NCI-H2196 (cell line): Measurements from ENCODE around the gene RAB5B.
"Not testable (repeated sequence)": the region's sequence is repeated elsewhere in the genome, so short reads cannot be mapped to it uniquely, and the experiment has no call there.

Experiments used
- DNase-seq: peaks from one replicate; lab custom pipeline; 2025; ENCODE audit not compliant: unreplicated experiment; lab: John Stamatoyannopoulos, UW

Gene RAB5B

GRCh38 chr12:56013482-56013881 lies 39.6 kb downstream of the RAB5B start:
- no peak for DNase-seq

- peak; percentile 28 for DNase-seq
These were observed 40.3 kb downstream of the RAB5B start for GRCh38 chr12:56014205-56014604.

GRCh38 chr12:56017181-56017580 lies 43.3 kb downstream of the RAB5B start:
- DNase-seq = no peak

GRCh38 chr12:56018356-56018755 lies 44.5 kb downstream of the RAB5B start:
- DNase-seq = no peak

- DNase-seq = no peak
These were observed 46.7 kb downstream of the RAB5B start, which contains the start of gene IKZF4 for GRCh38 chr12:56020423-56021184. TSS of gene IKZF4 (plus strand) at chr12:56021043. CDS start at chr12:56021494, 451 bp downstream.

GRCh38 chr12:56021889-56022497 lies 48.1 kb downstream of the RAB5B start:
- no peak for DNase-seq

- DNase-seq = no peak
These were observed 54.8 kb downstream of the RAB5B start for GRCh38 chr12:56028511-56029165.

- DNase-seq = no peak
These were observed 55.3 kb downstream of the RAB5B start for GRCh38 chr12:56029166-56029519.

GRCh38 chr12:56029666-56030293 lies 55.9 kb downstream of the RAB5B start:
- peak; percentile 52 for DNase-seq

GRCh38 chr12:56031987-56032386 lies 58.1 kb downstream of the RAB5B start:
- DNase-seq = no peak

GRCh38 chr12:56034586-56035332 lies 60.9 kb downstream of the RAB5B start:
- DNase-seq = no peak

- DNase-seq = no peak
These were observed 63.3 kb downstream of the RAB5B start for GRCh38 chr12:56037161-56037560.

- DNase-seq = no peak
These were observed 64.3 kb downstream of the RAB5B start for GRCh38 chr12:56038022-56038655.

- no peak for DNase-seq
These were observed 66.3 kb downstream of the RAB5B start for GRCh38 chr12:56040151-56040550.

- no peak for DNase-seq
These were observed 67.2 kb downstream of the RAB5B start for GRCh38 chr12:56040963-56041551.

GRCh38 chr12:56041552-56042429 lies 67.9 kb downstream of the RAB5B start, which contains the start of gene RPS26:
TSS of gene RPS26 (plus strand) at chr12:56041918. CDS start at chr12:56042167, 249 bp downstream.
- peak; percentile 99 for DNase-seq

- DNase-seq = not testable (repeated sequence)
These were observed 68.5 kb downstream of the RAB5B start for GRCh38 chr12:56042430-56042813.

GRCh38 chr12:56042843-56043242 lies 69.0 kb downstream of the RAB5B start:
- DNase-seq = no peak
